ENCODE results near the gene CMYA5. TPM values are rescaled to one million over a fixed set of nuclear protein-coding genes. Genes with fewer than 3 reads are reported as not detected.

The CMYA5 gene
- total RNA-seq, 6 experiments from 2014 or later: 0.31 to 0.87 (median 0.43) TPM

DNA sequence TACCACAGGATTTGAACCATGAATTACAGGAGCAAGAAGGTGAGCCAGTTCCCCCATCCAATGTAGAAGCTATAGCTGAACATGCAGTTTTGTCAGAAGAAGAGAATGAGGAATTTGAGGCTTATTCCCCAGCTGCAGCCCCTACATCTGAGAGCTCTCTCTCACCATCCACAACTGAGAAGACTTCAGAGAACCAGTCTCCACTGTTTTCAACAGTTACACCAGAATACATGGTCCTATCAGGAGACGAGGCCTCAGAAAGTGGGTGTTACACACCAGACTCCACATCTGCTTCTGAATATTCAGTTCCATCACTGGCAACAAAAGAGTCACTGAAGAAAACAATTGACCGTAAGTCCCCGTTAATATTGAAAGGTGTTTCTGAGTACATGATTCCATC lies 40.9 kb downstream of the CMYA5 start:
- TF ChIP-seq, protein P1, sequence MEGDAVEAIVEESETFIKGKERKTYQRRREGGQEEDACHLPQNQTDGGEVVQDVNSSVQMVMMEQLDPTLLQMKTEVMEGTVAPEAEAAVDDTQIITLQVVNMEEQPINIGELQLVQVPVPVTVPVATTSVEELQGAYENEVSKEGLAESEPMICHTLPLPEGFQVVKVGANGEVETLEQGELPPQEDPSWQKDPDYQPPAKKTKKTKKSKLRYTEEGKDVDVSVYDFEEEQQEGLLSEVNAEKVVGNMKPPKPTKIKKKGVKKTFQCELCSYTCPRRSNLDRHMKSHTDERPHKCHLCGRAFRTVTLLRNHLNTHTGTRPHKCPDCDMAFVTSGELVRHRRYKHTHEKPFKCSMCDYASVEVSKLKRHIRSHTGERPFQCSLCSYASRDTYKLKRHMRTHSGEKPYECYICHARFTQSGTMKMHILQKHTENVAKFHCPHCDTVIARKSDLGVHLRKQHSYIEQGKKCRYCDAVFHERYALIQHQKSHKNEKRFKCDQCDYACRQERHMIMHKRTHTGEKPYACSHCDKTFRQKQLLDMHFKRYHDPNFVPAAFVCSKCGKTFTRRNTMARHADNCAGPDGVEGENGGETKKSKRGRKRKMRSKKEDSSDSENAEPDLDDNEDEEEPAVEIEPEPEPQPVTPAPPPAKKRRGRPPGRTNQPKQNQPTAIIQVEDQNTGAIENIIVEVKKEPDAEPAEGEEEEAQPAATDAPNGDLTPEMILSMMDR (IDR thresholded peaks at IDR 0.05): no peak
- Mint-ChIP-seq H3K4me3 (no peak overlapping the region), H3K4me1 (ENCODE audit: low read depth) (peaks cover 6% of the 10 kb centered on the region), H3K9me3 (no peaks in the 10 kb centered on the region), H3K36me3 (ENCODE audit: low read depth) (no peaks in the 10 kb centered on the region), H3K27ac (no peak overlapping the region), H3K27me3 (ENCODE audit: insufficient read depth) (peaks cover 3% of the 10 kb centered on the region)
- DNase-seq: no peak

- H3K4me1 Mint-ChIP-seq (ENCODE audit: low read depth): peaks cover 6% of the 10 kb centered on the region
- H3K4me3 Mint-ChIP-seq: no peak overlapping the region
- H3K36me3 Mint-ChIP-seq (ENCODE audit: low read depth): 0 out of 2 replicates have a peak, but pooled peaks cover 3% of the 10 kb centered on the region
- no peak overlapping the region for H3K27ac Mint-ChIP-seq
- peaks cover 8% of the 10 kb centered on the region for H3K27me3 Mint-ChIP-seq (ENCODE audit: insufficient read depth)
- no peak for DNase-seq
- TF ChIP-seq, protein P1 (IDR thresholded peaks at IDR 0.05): no peak
- no peaks in the 10 kb centered on the region for H3K9me3 Mint-ChIP-seq
Measured at GRCh38 chr5:79731775-79732174, 42.1 kb downstream of the CMYA5 start.

GRCh38 chr5:79736528-79737514 lies 47.2 kb downstream of the CMYA5 start:
- Mint-ChIP-seq H3K36me3 (ENCODE audit: low read depth) (0 out of 2 replicates have a peak, but pooled peaks cover 3% of the 10 kb centered on the region), H3K9me3 (no peaks in the 10 kb centered on the region), H3K27ac (no peak overlapping the region), H3K4me1 (ENCODE audit: low read depth) (no peaks in the 10 kb centered on the region), H3K4me3 (no peak overlapping the region), H3K27me3 (ENCODE audit: insufficient read depth) (peaks cover 13% of the 10 kb centered on the region)
- TF ChIP-seq, protein P1 (IDR thresholded peaks at IDR 0.05): no peak
- no peak for DNase-seq

DNA sequence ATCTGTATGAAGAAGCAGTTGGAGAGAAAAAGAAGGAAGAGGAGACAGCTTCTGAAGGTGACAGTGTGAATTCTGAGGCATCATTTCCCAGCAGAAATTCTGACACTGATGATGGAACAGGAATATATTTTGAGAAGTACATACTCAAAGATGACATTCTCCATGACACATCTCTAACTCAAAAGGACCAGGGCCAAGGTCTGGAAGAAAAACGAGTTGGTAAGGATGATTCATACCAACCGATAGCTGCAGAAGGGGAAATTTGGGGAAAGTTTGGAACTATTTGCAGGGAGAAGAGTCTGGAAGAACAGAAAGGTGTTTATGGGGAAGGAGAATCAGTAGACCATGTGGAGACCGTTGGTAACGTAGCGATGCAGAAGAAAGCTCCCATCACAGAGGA lies 48.7 kb downstream of the CMYA5 start:
- peaks cover 13% of the 10 kb centered on the region for H3K27me3 Mint-ChIP-seq (ENCODE audit: insufficient read depth)
- TF ChIP-seq, protein P1 (IDR thresholded peaks at IDR 0.05): no peak
- no peaks in the 10 kb centered on the region for H3K4me1 Mint-ChIP-seq (ENCODE audit: low read depth)
- no peaks in the 10 kb centered on the region for H3K9me3 Mint-ChIP-seq
- no peak overlapping the region for H3K4me3 Mint-ChIP-seq
- H3K27ac Mint-ChIP-seq: no peak overlapping the region
- 0 out of 2 replicates have a peak, but pooled peaks cover 3% of the 10 kb centered on the region for H3K36me3 Mint-ChIP-seq (ENCODE audit: low read depth)
- DNase-seq: no peak

DNA sequence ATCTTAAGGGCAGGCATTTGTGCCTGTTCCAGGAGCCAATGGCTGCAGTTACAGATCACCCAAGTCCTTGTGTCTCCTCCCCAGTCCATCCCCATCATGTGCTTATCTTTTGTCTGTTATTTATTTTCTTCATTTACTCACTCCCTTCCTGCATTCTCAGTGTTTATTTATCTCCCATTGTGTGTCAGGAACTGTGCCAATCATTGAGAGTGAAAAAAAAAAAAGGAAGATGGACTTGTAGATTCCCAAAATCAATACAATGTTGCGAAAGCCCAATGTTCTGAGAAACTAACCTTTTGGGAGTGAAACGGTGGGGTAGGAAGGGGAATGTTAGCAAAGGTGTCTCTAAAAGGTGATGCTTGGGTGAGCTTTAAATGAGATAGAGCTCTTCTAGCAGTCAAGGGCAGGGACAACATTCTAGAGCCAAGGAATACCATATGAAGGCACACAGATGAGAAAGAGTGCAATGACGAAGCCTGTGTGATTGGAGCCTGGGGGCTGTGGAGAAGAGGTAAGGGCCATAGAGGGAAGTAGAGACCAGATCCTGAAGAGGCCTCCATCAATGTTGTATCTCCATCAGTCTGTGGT lies 53.0 kb downstream of the CMYA5 start:
- H3K4me1 Mint-ChIP-seq (ENCODE audit: low read depth): peaks cover 6% of the 10 kb centered on the region; the same call in 1 of the 2 replicates
- H3K4me3 Mint-ChIP-seq: no peak overlapping the region
- no peaks in the 10 kb centered on the region for H3K36me3 Mint-ChIP-seq (ENCODE audit: low read depth)
- H3K27ac Mint-ChIP-seq: no peak overlapping the region
- H3K27me3 Mint-ChIP-seq (ENCODE audit: insufficient read depth): peaks cover 9% of the 10 kb centered on the region
- no peaks in the 10 kb centered on the region for H3K9me3 Mint-ChIP-seq
- TF ChIP-seq, protein P1 (IDR thresholded peaks at IDR 0.05): no peak
- DNase-seq: no peak

All from HFFc6 (cell line).